Kidney (tissue), 14 donors: ENCODE data around the gene ACTN1. TPM values are rescaled to one million over a fixed set of nuclear protein-coding genes. Genes with fewer than 3 reads are reported as not detected.
A peak's percentile ranks its signal among the peaks of the same experiment; 100 is the strongest.

ENCODE experiments used
- DNase-seq, 5 donors: peaks; one replicate each; pipeline ENCODE4 v3.0.0-alpha.2; 2013 to 2020
- FAIRE-seq: peaks from 2 replicates; lab custom pipeline; 2012; peaks lifted over from hg19 to GRCh38; lab: Jason Lieb, UNC
- H3K27ac ChIP-seq, 2 donors: one replicate each; pipeline ENCODE4 v1.7.0; 2013; ENCODE audit warnings: low read depth in 2 of 2, low read length in 2 of 2, inconsistent platforms in 1 of 2
- H3K27me3 ChIP-seq: one replicate; pipeline ENCODE4 v1.7.1; 2013; ENCODE audit warnings: low read length, inconsistent platforms; ENCODE audit not compliant: control insufficient read depth, insufficient read depth
- H3K36me3 ChIP-seq, 3 donors: one replicate each; pipeline versions ENCODE4 v1.7.0 to v1.7.1; 2013; ENCODE audit warnings: low read length in 3 of 3, control low read depth in 1 of 3, inconsistent platforms in 1 of 3; ENCODE audit not compliant: insufficient read depth in 3 of 3, control insufficient read depth in 2 of 3
- H3K4me1 ChIP-seq, 3 donors: one replicate each; pipeline versions ENCODE4 v1.7.0 to v1.7.1; 2013; ENCODE audit warnings: low read length in 3 of 3, inconsistent platforms in 1 of 3, low read depth in 1 of 3; ENCODE audit not compliant: control insufficient read depth in 2 of 3, insufficient read depth in 2 of 3
- H3K4me3 ChIP-seq, 3 donors: one replicate each; pipeline versions ENCODE4 v1.7.0 to v1.8.1; 2013; ENCODE audit warnings: low read length in 3 of 3, control low read depth in 1 of 3, inconsistent platforms in 1 of 3
- H3K9ac ChIP-seq, 3 donors: one replicate each; pipeline versions ENCODE4 v1.7.0 to v1.7.1; 2013; ENCODE audit warnings: low read length in 3 of 3, control low read depth in 1 of 3, inconsistent platforms in 1 of 3
- H3K9me3 ChIP-seq, 3 donors: one replicate each; pipeline versions ENCODE4 v1.7.0 to v1.7.1; 2013; ENCODE audit warnings: low read length in 3 of 3, control low read depth in 1 of 3, inconsistent platforms in 1 of 3; ENCODE audit not compliant: control insufficient read depth in 2 of 3, insufficient read depth in 1 of 3
- intact Hi-C: fragments of 100-400 bp; cut with DNase I; formaldehyde crosslinking; loops from one replicate; pipeline ENCODE4 v1.11.1; 2022
- polyA plus RNA-seq: library from polyadenylated mRNA; stranded (reverse); fragments of 350-450 nt; fragmentation: Illumina TruSeq; extraction: RNeasy Lipid Tissue Mini Kit (QIAGEN cat#74804); gene quantifications from one replicate; pipeline ENCODE4 v1.2.3, GENCODE V29; 2014; ENCODE audit warnings: low read depth, low replicate concordance; ENCODE audit not compliant: insufficient read depth
- total RNA-seq: library from RNA; stranded (reverse); fragmentation: NEBNext Ultra II Directional; extraction: Animal tissue kit (Norgen Biotek cat#: 25700); gene quantifications from one replicate; pipeline ENCODE4 v1.2.1, GENCODE V29; 2021
- TF ChIP-seq, protein P1 (sequence below): IDR thresholded peaks from 3 replicates; pipeline ENCODE4 v1.5.1; 2012; ENCODE audit warnings: mild to moderate bottlenecking, moderate library complexity, borderline replicate concordance; ENCODE audit not compliant: insufficient read depth; ENCODE audit errors: extremely low read depth
- donor health status: control.
- donor health status: control.
- donor health status: control.
- donor health status: control.
- donor health status: control.
- donor health status: DM: yes; HTN: yes; CAD: no.
- donor health status: Normal renal cell carcinoma (clear cell type).

The ACTN1 gene
- total and polyA plus RNA-seq, 2 donors from 2014 or later: 20.1 to 184 TPM

DNA sequence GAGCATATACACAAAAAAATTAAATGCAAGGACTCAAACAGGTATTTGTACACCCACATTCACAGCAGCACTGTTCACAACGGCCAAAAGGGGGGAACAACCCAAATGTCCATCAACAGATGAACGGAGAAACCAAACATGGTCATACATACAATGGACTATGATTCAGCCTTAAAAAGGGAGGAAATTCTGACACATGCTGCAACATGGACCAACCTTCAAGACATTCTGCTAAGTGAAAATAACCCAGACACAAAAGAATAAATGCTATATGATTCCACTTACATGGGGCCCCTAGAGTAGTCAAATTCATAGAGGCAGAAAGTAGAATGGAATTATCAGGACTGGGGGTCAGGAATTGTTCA lies 29.5 kb downstream of the ACTN1 start:
- no peak for DNase-seq
- intact Hi-C loops: no loop called here
- Histone ChIP-seq H3K4me1 (peaks cover 0 to 29% (median 18%) of the 10 kb centered on the region in 3 donors), H3K4me3 (no peak overlapping the region), H3K36me3 (no peaks in the 10 kb centered on the region), H3K27me3 (no peaks in the 10 kb centered on the region), H3K9me3 (no peaks in the 10 kb centered on the region), H3K27ac (no peak overlapping the region), H3K9ac (no peak overlapping the region)
- no peak for FAIRE-seq
- TF ChIP-seq, protein P1, sequence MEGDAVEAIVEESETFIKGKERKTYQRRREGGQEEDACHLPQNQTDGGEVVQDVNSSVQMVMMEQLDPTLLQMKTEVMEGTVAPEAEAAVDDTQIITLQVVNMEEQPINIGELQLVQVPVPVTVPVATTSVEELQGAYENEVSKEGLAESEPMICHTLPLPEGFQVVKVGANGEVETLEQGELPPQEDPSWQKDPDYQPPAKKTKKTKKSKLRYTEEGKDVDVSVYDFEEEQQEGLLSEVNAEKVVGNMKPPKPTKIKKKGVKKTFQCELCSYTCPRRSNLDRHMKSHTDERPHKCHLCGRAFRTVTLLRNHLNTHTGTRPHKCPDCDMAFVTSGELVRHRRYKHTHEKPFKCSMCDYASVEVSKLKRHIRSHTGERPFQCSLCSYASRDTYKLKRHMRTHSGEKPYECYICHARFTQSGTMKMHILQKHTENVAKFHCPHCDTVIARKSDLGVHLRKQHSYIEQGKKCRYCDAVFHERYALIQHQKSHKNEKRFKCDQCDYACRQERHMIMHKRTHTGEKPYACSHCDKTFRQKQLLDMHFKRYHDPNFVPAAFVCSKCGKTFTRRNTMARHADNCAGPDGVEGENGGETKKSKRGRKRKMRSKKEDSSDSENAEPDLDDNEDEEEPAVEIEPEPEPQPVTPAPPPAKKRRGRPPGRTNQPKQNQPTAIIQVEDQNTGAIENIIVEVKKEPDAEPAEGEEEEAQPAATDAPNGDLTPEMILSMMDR: no peak

DNA sequence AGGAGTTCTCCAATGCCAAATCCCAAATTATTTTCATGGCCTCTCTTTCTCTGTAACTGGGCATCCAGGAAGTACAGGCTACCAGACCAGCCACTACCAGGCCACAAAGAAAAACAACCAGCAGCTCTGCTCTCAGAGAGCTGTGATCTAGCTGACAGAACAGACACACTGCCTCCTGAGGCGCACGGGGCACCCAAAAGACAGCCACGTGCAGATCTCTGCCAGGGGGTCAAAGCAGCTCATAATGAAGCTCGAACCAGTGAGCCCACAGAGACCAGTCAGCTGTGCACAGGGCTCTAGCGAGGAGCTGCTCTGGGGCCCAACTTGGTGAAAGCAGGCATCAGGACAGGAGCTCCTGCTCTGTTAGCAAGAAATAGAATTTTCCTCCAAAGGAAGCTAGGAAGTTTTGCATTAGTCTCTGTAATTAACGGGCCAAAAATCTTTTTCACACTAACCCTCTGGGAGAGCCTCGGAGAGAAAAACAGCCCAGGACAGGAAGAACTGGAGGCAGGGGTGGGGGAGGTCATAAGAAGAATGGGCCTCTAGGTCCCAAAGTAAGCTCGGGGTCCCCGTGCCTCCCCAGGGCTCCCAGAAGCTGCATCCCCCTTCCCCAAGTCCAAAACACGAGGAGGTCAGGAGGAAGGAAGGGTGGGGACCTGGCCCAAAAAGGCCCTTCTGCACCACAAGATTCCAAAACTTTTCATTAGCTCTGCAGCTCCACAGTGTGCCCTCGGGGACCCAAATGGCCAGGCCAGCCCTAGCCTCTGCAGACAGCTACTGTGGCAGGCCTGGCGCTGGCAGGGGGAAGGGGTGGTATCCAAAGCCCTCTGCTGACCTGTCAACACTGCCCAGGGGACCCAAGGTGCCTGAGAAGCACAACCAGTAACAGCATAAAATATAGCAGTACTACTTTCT lies 30.2 kb downstream of the ACTN1 start:
- H3K4me3 ChIP-seq: no peak overlapping the region
- H3K27ac ChIP-seq: no peak overlapping the region
- H3K4me1 ChIP-seq: peaks cover 0 to 29% (median 18%) of the 10 kb centered on the region in 3 donors
- H3K9me3 ChIP-seq: no peaks in the 10 kb centered on the region
- H3K36me3 ChIP-seq: no peaks in the 10 kb centered on the region
- no peak overlapping the region for H3K9ac ChIP-seq
- FAIRE-seq (no peak), DNase-seq (peak in 1 of 5 donors; percentile 72)
- TF ChIP-seq, protein P1: no peak
- no peaks in the 10 kb centered on the region for H3K27me3 ChIP-seq
- intact Hi-C loops: no loop called here

DNA sequence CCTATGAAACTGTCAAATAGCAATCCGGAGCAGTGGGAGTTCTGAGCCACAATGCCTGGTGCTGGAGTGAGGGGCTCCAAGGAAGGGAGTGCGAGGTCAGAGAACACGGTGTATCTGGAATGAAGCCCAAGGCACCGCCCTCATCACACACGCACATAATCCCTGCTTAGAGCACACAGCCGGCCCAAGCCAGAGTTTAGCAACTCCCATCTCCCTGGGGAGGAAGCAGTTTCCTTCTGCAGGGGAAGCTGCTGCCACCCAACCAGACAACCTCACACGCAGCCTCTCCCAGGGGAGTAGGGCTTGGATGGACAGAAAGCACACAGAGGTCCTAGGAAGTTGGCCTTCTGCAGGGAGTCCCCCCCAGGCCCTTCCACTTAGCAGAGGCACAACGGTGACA lies 31.3 kb downstream of the ACTN1 start:
- Histone ChIP-seq H3K36me3 (no peaks in the 10 kb centered on the region), H3K27ac (no peak overlapping the region), H3K9ac (no peak overlapping the region), H3K4me1 (peaks cover 0 to 30% (median 15%) of the 10 kb centered on the region in 3 donors), H3K9me3 (no peaks in the 10 kb centered on the region), H3K27me3 (no peaks in the 10 kb centered on the region), H3K4me3 (no peak overlapping the region)
- intact Hi-C loops: no loop called here
- peak in 2 of 5 donors; percentile 67 to 88 for DNase-seq
- FAIRE-seq: no peak
- TF ChIP-seq, protein P1: no peak
